GM19372 (cell line): Measurements from ENCODE around the gene NARS2.

Source experiments
- ATAC-seq: cut with Tn5 transposase; IDR thresholded peaks from one replicate; pipeline ENCODE4 v1.9.1; 2021; ENCODE audit warnings: mild to moderate bottlenecking, low read depth, moderate library complexity; ENCODE audit not compliant: unreplicated experiment

NARS2 gene

DNA sequence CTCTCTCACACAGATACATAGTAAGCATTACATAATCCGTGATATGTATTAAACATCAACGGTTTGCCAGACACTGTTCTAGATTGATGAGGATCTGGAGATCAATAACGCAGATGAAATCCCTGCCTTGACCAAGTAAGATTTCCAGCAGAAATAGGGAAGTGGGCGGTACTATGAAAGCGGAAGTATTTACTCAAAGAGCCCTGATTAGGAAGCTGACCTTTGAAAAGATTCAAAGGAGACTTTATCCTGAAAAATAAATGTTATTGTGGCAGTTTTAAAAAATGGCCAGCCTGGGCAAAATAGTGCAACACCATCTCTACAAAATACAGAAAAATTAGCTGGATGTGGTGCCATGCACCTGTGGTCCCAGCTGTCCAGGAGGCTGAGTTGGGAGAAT, 183.9 kb downstream of the NARS2 start:
- ATAC-seq, result no peak

DNA sequence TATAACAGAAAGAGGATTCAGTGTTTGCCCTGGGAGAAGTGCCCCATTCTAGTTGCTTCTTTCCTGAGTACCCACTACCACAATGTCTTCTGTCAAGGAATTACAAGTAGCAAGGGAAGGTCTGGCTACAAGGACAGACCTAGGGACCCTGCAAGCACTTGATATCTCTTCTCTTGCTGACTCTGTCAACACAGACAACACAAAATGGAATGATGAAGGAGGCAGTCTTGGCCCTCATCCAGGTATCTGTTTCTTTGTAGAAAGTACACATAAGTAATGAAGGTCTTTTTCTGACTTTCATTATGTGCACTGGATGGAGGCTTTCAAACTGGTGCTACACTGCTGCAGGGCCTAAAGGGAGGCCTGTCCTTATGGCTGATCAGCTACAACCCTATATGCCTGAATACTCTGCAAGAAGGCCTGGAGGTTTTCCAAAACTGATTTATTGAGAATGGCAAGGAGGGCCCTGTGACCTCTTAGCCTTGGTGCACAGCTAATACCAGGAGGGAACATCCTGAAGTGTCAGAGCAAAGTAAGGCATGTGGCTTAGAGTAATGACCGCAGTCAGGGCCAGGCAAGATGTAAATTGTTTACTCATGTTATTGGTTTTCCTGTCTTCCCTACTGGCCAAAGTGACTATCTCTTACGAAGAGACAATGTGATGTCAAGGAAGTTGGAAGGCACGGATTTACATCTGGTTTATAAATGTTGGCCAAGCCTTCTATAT, 188.3 kb downstream of the NARS2 start:
- no peak for ATAC-seq
